ENCODE measurements around the gene INPP5A. TPM values are rescaled to one million over a fixed set of nuclear protein-coding genes. Genes with fewer than 3 reads are reported as not detected.

INPP5A gene
- total RNA-seq, 4 donors from 2014 or later, result 31.2 to 51.8 (median 41.5) TPM

DNA sequence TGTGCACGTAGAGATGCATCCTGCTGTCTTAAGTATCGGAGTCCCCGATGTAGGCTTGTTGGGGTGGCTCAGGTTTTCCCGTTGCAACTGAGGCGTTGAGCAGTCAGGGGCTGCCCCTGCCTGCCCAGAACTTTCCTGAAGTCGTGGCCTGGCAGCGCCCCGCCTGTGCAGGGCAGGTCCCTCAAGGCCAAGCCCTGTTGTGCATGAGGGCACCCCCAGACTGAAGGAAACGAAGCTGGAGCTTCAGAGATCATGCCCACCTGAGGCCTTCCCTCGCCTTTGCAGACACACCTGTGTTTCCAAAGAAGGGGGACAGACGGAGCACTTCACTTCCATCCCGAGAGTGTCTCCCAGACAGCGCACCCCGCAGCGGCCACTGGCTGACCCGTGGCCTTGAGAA, 127.3 kb downstream of the INPP5A start:
- H3K4me3 ChIP-seq (ENCODE audit: low read depth, poor library complexity, severe bottlenecking), result no peak overlapping the region
- intact Hi-C loops (cut with DNase I; ENCODE audit: low total_unique reads), result no loop called here
- 92 to 95% methylated on average over 14 to 16 of the region's 16 CpGs for WGBS, 2 donors
- no peak for DNase-seq (ENCODE audit: low spot score in 2 of 2)
- TF ChIP-seq POLR2A (IDR thresholded peaks at IDR 0.05), result no peak
- TF ChIP-seq, protein P1, sequence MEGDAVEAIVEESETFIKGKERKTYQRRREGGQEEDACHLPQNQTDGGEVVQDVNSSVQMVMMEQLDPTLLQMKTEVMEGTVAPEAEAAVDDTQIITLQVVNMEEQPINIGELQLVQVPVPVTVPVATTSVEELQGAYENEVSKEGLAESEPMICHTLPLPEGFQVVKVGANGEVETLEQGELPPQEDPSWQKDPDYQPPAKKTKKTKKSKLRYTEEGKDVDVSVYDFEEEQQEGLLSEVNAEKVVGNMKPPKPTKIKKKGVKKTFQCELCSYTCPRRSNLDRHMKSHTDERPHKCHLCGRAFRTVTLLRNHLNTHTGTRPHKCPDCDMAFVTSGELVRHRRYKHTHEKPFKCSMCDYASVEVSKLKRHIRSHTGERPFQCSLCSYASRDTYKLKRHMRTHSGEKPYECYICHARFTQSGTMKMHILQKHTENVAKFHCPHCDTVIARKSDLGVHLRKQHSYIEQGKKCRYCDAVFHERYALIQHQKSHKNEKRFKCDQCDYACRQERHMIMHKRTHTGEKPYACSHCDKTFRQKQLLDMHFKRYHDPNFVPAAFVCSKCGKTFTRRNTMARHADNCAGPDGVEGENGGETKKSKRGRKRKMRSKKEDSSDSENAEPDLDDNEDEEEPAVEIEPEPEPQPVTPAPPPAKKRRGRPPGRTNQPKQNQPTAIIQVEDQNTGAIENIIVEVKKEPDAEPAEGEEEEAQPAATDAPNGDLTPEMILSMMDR (IDR thresholded peaks at IDR 0.05), result no peak

DNA sequence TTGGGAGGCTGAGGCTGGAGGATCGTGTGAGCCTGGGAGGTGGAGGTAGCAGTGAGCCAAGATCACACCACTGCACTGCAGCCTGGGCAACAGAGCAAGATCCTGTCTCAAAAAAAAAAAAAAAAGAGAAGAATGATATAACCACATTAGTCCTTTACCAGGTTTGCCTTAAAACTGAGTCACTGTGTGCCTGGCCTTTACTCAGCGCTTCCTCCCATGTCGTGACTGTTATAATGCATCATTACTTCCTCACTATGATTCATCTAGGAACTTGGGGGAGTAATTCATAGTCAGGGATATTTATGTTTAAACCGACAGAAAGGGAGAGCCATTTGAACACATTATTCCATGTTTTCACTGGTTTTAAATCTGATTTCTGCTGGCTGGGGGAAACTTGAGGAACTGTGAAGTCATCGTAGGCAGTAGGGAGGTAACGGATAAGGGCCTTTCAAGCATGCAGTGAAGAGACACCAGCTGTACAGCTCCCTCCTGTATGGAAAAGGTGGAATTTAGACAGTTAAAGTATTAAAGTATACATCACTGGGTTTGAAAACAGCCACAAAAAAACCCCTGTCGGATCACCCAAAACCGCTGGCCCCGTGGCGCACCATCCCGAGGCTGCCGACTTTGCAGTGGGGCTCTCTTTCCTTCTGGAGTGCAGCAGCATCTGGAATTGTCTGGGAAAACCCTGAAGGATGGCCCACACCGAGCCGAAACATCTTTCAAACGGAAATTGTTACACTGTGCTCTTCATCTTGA, 128.5 kb downstream of the INPP5A start:
- H3K4me3 ChIP-seq (ENCODE audit: low read depth, poor library complexity, severe bottlenecking), result no peak overlapping the region
- no peak for DNase-seq (ENCODE audit: low spot score in 2 of 2)
- TF ChIP-seq, protein P1 (IDR thresholded peaks at IDR 0.05), result no peak
- no peak for TF ChIP-seq POLR2A (IDR thresholded peaks at IDR 0.05)
- 83 to 85% methylated on average over 15 of the region's 15 CpGs for WGBS, 2 donors
- intact Hi-C loops (cut with DNase I; ENCODE audit: low total_unique reads), result no loop called here

DNA sequence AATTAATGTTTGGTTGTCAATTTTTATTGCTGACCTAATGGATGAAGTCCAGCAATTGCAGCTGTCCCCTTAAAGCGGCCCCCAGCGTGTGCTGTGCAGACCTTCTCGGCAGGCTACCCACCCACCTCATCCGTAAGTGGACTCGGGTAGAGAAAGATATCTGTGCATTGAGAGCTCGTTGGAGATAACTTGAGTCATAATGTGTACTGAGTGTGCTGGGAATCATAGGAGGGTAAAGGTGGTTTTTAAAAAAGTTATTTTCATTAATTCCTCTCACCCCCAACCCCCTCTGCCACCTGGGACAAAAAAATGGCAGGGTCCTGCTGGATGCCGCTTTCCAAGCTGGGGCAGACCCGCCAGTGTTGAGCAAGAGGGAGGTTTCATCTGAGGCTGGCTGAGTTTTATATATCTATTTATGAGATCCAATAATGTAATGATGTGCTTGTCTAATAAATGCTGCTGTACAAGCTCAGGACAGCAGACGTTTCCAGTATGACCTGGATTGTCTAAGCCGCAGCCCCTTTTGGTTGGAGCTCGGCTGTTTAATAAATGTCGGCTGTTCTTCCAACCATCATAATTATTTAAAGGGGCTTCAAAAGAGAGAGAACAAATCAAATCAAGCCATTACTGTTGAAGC, 129.2 kb downstream of the INPP5A start:
- TF ChIP-seq POLR2A (IDR thresholded peaks at IDR 0.05), result no peak
- TF ChIP-seq, protein P1 (IDR thresholded peaks at IDR 0.05), result no peak
- no peak overlapping the region for H3K4me3 ChIP-seq (ENCODE audit: low read depth, poor library complexity, severe bottlenecking)
- DNase-seq (ENCODE audit: low spot score in 2 of 2), result no peak
- WGBS, 2 donors, result 89 to 91% methylated on average over 12 of the region's 12 CpGs
- intact Hi-C loops (cut with DNase I; ENCODE audit: low total_unique reads), result no loop called here

DNA sequence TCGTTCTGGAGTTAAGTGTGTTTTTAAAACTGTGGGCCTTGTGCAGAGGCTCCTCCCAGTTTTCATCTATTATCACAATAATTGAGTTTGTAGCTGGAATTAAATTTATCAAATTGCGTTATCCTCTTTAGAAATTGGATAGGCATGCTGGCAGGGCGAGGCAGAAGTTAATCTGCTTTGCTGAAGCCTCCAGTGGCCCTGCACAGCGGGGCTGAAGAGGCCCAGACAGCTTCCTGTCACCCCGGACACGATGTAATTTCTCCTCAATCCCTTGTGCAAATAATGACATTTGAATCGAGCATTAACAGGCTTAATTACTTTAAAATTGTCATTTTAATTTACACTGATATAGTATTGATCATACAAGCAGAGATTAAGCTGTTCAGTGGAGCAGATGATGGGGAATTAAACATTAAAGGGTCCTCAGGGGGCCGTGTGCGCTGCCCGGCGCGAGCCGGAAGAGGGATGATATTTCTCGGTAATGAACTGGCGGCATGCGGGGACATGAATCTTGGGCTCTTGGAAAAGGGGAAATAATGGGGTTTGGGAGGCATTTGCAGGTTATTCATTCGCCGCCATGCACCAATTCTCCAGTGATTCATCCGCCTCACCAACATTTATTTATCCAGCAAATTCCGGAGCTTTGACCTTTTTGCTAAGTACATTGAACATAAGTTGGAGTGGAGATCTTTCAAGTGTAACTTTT, 129.9 kb downstream of the INPP5A start:
- no peak for TF ChIP-seq POLR2A (IDR thresholded peaks at IDR 0.05)
- TF ChIP-seq, protein P1 (IDR thresholded peaks at IDR 0.05), result no peak
- intact Hi-C loops (cut with DNase I; ENCODE audit: low total_unique reads), result no loop called here
- H3K4me3 ChIP-seq (ENCODE audit: low read depth, poor library complexity, severe bottlenecking), result no peak overlapping the region
- DNase-seq (ENCODE audit: low spot score in 2 of 2), result no peak
- 89 to 91% methylated on average over 20 of the region's 20 CpGs for WGBS, 2 donors

DNA sequence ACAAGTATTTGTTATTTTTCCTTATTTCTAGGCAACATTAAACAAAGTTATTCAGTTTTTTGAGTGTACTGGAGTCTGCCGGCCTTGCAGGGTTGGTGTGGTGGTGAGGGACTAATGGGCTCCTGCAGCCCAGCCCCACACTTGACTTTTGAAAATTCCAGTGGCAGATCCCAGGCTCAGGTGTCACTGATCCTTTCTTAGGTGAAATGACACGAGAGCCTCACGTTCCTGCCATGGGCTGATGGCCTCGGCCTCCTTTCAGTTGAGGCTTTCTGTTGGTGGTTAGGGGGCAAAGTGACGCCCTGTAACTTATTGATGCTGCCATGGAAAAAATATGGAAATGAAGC, 130.4 kb downstream of the INPP5A start:
- intact Hi-C loops (cut with DNase I; ENCODE audit: low total_unique reads), result no loop called here
- WGBS, 2 donors, result 96 to 97% methylated on average over 5 of the region's 5 CpGs
- no peak for TF ChIP-seq POLR2A (IDR thresholded peaks at IDR 0.05)
- TF ChIP-seq, protein P1 (IDR thresholded peaks at IDR 0.05), result no peak
- no peak overlapping the region for H3K4me3 ChIP-seq (ENCODE audit: low read depth, poor library complexity, severe bottlenecking)
- DNase-seq (ENCODE audit: low spot score in 2 of 2), result no peak

Measured in lower leg skin (tissue), 4 donors.